ENCODE results near the gene GALP.
"Not testable (repeated sequence)": the region's sequence is repeated elsewhere in the genome, so short reads cannot be mapped to it uniquely, and the experiment has no call there.

Gene GALP

GRCh38 chr19:56144831-56145230, 31.0 kb upstream of the GALP start:
- no peak for DNase-seq (ENCODE audit: low read depth)
- TF ChIP-seq POLR2A (IDR thresholded peaks at IDR 0.05; ENCODE audit: extremely low read depth, insufficient read length) (no peak), MAX (IDR thresholded peaks at IDR 0.05; ENCODE audit: low read depth, low read length) (no peak), CTCF (IDR thresholded peaks at IDR 0.05; ENCODE audit: low read depth, low read length) (no peak), MYC (IDR thresholded peaks at IDR 0.05; ENCODE audit: low read depth, low read length) (no peak)

GRCh38 chr19:56145698-56146097, 30.1 kb upstream of the GALP start:
- no peak for DNase-seq (ENCODE audit: low read depth)
- TF ChIP-seq MYC (IDR thresholded peaks at IDR 0.05; ENCODE audit: low read depth, low read length), result no peak
- no peak for TF ChIP-seq MAX (IDR thresholded peaks at IDR 0.05; ENCODE audit: low read depth, low read length)
- TF ChIP-seq CTCF (IDR thresholded peaks at IDR 0.05; ENCODE audit: low read depth, low read length), result no peak
- no peak for TF ChIP-seq POLR2A (IDR thresholded peaks at IDR 0.05; ENCODE audit: extremely low read depth, insufficient read length)
- H3K4me3 ChIP-seq (ENCODE audit: low read depth, low read length), result no peak overlapping the region

More at GRCh38 chr19:56144831-56145230, 31.0 kb upstream of the GALP start:
- H3K4me3 ChIP-seq (ENCODE audit: low read depth, low read length), result no peak overlapping the region

GRCh38 chr19:56146904-56147303, 28.9 kb upstream of the GALP start:
- no peak overlapping the region for H3K4me3 ChIP-seq (ENCODE audit: low read depth, low read length)
- no peak for TF ChIP-seq POLR2A (IDR thresholded peaks at IDR 0.05; ENCODE audit: extremely low read depth, insufficient read length)
- TF ChIP-seq MAX (IDR thresholded peaks at IDR 0.05; ENCODE audit: low read depth, low read length), result no peak
- no peak for TF ChIP-seq CTCF (IDR thresholded peaks at IDR 0.05; ENCODE audit: low read depth, low read length)
- TF ChIP-seq MYC (IDR thresholded peaks at IDR 0.05; ENCODE audit: low read depth, low read length), result no peak
- DNase-seq (ENCODE audit: low read depth), result no peak

- no peak for DNase-seq (ENCODE audit: low read depth)
- H3K4me3 ChIP-seq (ENCODE audit: low read depth, low read length), result no peak overlapping the region
- TF ChIP-seq CTCF (IDR thresholded peaks at IDR 0.05; ENCODE audit: low read depth, low read length), result no peak
- TF ChIP-seq MYC (IDR thresholded peaks at IDR 0.05; ENCODE audit: low read depth, low read length), result no peak
- no peak for TF ChIP-seq POLR2A (IDR thresholded peaks at IDR 0.05; ENCODE audit: extremely low read depth, insufficient read length)
- TF ChIP-seq MAX (IDR thresholded peaks at IDR 0.05; ENCODE audit: low read depth, low read length), result no peak
Measured at GRCh38 chr19:56147307-56147706, 28.5 kb upstream of the GALP start.

- TF ChIP-seq CTCF (IDR thresholded peaks at IDR 0.05; ENCODE audit: low read depth, low read length), result no peak
- TF ChIP-seq MAX (IDR thresholded peaks at IDR 0.05; ENCODE audit: low read depth, low read length), result no peak
- TF ChIP-seq POLR2A (IDR thresholded peaks at IDR 0.05; ENCODE audit: extremely low read depth, insufficient read length), result no peak
- H3K4me3 ChIP-seq (ENCODE audit: low read depth, low read length), result no peak overlapping the region
- DNase-seq (ENCODE audit: low read depth), result no peak
Measured at GRCh38 chr19:56148096-56148495, 27.7 kb upstream of the GALP start.

GRCh38 chr19:56148955-56149655, 26.7 kb upstream of the GALP start:
- H3K4me3 ChIP-seq (ENCODE audit: low read depth, low read length), result not testable (repeated sequence)

More at GRCh38 chr19:56148955-56149655, 26.7 kb upstream of the GALP start:
- DNase-seq (ENCODE audit: low read depth), result not testable (repeated sequence)

Measured in NB4 (cell line).